Bronchial epithelial cell (primary cell): ENCODE data around the gene RIN1. TPM values are rescaled to one million over a fixed set of nuclear protein-coding genes. Genes with fewer than 3 reads are reported as not detected.

ENCODE experiments used
- DNase-seq: peaks from one replicate; pipeline ENCODE4 v3.0.0-alpha.2; 2010; ENCODE audit warnings: low read depth
- FAIRE-seq: peaks from 2 replicates; lab custom pipeline; 2011; peaks lifted over from hg19 to GRCh38; lab: Jason Lieb, UNC
- H3K27me3 ChIP-seq: 2 replicates; pipeline ENCODE4 v1.5.1; 2011; ENCODE audit warnings: low read length; ENCODE audit not compliant: control insufficient read depth, insufficient read depth
- H3K36me3 ChIP-seq: 2 replicates; pipeline ENCODE4 v1.5.1; 2011; ENCODE audit warnings: low read length; ENCODE audit not compliant: control insufficient read depth, insufficient read depth
- H3K4me3 ChIP-seq: 2 replicates; pipeline ENCODE4 v1.5.1; 2011; ENCODE audit warnings: mild to moderate bottlenecking, low read depth, low read length, control low read depth
- CTCF ChIP-seq: IDR thresholded peaks from 2 replicates; pipeline ENCODE4 v1.5.1; 2011; ENCODE audit warnings: mild to moderate bottlenecking, moderate library complexity, low read length, control low read depth, inconsistent platforms; ENCODE audit not compliant: insufficient read depth, severe bottlenecking
- total RNA-seq: library from RNA; depleted of rRNA; stranded (reverse); fragments of >200 nt; gene quantifications from 2 replicates; pipeline ENCODE4 v1.2.1, GENCODE V29; 2014

The RIN1 gene
- total RNA-seq, 1 donor from 2014 or later: 19.0 TPM

GRCh38 chr11:66340596-66341501, 4.6 kb upstream of the RIN1 start:
- no peak for FAIRE-seq
- H3K36me3 ChIP-seq: peaks cover 26% of the 10 kb centered on the region
- H3K27me3 ChIP-seq: no peaks in the 10 kb centered on the region
- no peak for DNase-seq
- H3K4me3 ChIP-seq: no peak overlapping the region
- no peak for TF ChIP-seq CTCF

DNA sequence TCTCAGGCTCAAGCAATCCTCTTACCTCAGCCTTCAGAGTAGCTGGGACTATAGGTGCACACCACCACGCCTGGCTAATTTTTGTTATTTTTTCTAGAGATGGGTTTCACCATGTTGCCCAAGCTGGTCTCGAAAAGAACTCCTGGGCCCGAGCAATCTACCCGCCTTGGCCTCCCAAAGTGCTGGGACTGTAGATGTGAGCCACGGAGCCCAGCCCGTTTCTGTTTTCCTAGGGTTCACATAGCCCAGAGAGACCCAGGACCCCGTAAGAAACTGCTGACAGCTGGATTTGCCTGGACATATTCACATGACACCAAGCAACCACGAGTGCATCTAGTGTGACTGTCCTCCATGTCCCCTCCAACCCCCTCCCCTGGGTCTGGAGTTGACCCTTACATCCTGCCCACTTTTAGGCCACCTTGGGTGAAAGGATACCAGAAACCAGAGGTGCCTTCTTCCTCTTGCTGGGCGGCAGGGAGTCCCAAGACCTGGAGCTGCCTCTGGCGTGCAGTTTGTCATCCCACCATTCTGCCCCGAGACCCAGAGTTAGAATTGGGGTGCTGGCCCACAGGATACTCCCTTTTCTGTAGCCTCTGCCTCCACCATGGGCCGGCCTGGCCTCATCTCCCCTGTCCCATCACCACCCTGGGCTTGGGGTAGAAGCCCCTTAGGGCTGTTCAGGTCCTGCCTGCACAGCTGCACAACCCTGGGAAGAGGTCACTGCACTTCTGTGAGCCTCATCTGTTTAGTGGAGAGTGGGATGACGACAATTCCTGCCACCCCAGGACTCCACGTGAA, 3.7 kb upstream of the RIN1 start:
- no peaks in the 10 kb centered on the region for H3K27me3 ChIP-seq
- H3K4me3 ChIP-seq: no peak overlapping the region
- FAIRE-seq (no peak), DNase-seq (no peak)
- peaks cover 32% of the 10 kb centered on the region for H3K36me3 ChIP-seq
- TF ChIP-seq CTCF: no peak

- TF ChIP-seq CTCF: no peak
- H3K36me3 ChIP-seq: peaks cover 38% of the 10 kb centered on the region
- peak; percentile 98 for DNase-seq
- H3K4me3 ChIP-seq: no peak overlapping the region
- peak; percentile 98 for FAIRE-seq
- no peaks in the 10 kb centered on the region for H3K27me3 ChIP-seq
These were observed 3.0 kb upstream of the RIN1 start for GRCh38 chr11:66339162-66339675.

DNA sequence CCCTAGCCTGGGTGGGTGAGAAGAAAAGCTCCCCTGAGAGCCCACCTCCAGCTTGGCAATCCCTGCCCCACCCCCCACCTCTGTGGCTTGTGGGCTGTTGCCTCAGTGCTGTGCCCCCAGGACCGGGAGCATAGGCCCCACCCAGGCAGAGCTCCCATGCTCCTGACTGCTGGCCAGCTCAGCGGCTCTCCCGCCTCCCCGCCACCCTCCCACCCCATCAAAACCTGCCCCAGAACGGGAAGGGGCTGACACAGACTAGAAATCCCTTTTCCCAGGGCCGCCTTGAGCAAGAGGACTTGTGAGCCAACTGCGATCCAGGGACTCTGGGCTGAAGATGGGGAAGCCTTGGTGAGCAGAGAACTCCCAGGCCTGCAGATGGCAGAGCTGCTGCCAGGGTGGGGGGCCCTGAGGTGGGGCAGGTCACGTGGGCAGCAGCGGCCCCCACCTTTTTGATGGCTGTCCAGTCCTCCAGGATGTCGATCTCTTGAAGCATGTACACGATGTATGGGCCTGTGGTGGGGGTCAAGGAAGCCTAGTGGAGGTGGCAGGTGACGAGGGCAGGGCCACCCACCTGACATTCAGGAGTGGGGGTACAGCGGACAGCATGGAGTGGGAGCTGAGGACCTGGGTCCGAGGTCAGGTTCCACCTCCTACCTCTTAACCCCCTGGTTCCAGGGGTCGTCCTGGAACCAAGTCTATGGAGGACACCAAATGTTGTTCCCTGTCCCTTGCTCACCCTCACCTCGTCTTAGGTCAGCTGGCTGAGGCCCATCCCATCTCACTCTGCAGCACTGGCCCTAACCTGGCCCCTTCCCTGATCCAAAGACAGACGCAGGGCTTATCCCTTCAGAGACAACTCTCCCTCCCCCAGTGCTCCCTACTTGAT, 2.3 kb upstream of the RIN1 start:
- DNase-seq (no peak), FAIRE-seq (no peak)
- no peak for TF ChIP-seq CTCF
- Histone ChIP-seq H3K4me3 (no peak overlapping the region), H3K36me3 (peaks cover 42% of the 10 kb centered on the region), H3K27me3 (no peaks in the 10 kb centered on the region)
